ENCODE results near the gene ZNF678.
"Not testable (repeated sequence)": the region's sequence is repeated elsewhere in the genome, so short reads cannot be mapped to it uniquely, and the experiment has no call there.

Gene ZNF678

DNA sequence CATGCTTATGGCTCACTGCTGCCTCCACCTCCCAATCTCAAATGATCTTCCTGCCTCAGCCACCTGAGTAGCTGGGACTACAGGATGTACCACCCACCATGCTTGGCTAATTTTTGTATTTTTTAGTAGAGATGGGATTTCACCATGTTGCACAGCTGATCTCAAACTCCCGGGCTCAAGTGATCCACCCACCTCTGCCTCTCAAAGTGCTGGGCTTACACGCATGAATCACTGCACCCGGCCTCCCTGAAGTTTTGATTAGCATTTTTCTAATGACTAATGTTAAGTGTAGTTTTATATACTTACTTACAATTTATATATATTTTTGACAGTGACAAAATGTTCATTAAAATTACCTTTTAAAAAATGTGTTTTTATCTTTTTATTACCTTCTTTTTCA is 41.1 kb downstream of the ZNF678 start:
- DNase-seq (ENCODE audit: low read depth): peak; percentile 1

DNA sequence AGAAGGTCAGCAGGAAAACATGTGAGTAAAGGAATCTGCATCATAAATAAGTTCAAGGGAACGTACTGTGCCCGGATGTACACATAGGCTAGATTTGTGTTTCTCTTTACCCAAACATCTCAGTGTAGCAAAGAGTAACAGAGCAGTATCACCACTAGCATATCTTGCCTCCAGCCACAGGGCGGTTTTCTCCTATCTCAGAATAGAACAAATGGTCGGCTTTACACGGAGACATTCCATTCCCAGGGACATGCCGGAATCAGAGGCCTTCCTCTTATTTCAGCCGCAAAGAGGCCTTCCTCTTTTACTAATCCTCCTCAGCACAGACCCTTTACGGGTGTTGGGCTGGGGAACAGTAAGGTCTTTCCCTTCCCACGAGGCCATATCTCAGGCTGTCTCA is 42.9 kb downstream of the ZNF678 start:
- not testable (repeated sequence) for DNase-seq (ENCODE audit: low read depth)

DNA sequence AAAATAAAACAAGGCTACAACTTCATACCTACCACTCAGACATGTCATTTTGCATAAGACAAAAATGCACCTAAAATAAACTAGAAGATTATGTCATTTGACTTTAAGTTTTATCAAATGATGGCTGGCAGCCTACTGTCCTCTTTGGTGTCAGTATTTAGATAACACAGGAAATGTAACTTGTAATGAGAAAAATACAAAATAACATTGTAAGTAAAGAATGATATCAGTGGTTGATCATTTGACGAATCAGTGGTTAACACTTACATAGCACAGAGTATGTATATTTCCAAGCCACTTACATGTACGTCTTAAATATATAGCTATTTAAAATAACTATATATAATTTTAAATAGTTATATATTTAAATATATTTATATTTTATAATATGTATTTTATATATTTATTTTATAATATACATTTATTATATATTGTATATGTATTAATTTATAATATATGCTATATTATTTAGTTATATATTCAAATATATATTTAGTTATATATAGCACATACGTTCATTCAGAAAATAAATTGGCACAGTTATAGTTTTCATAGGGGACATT is 44.1 kb downstream of the ZNF678 start:
- DNase-seq (ENCODE audit: low read depth): no peak

DNA sequence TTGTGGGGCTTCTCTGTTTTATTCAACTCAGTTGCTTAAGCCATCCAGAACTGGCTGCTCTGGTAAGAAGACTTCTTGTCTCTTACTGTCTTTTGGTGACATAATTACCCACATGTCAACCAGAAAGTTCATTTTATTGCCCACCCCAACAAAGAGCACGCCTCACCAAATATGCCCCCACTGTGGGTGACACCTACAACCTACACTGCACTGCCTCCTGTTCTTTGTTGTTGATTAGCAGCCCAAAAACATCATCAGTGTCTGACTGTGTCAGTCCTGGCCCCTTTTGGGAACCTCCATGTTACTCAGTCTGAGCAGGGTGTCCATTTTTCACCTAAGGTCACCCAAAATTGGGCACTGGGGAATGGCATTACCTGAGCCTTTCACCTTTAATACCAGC is 49.3 kb downstream of the ZNF678 start:
- no peak for DNase-seq (ENCODE audit: low read depth)

DNA sequence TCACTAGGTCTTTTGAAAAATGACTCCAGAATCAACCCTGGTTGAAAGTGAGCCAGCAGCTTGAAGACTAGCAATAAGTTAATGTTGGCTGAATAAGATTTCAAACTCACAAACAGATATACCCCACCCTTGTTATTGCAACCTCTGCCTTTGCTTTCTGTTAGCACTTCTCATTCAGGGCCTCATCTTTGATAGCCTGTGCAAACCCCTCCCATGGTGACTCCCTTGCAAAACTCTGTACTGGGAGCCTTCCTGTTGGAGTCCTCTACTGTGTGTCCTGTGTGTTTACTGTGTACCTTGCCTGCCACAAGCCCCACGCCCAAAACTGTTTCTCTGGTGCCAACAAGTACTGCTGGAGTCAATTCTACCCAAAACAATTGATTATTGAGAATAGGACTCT is 50.2 kb downstream of the ZNF678 start:
- no peak for DNase-seq (ENCODE audit: low read depth)

DNA sequence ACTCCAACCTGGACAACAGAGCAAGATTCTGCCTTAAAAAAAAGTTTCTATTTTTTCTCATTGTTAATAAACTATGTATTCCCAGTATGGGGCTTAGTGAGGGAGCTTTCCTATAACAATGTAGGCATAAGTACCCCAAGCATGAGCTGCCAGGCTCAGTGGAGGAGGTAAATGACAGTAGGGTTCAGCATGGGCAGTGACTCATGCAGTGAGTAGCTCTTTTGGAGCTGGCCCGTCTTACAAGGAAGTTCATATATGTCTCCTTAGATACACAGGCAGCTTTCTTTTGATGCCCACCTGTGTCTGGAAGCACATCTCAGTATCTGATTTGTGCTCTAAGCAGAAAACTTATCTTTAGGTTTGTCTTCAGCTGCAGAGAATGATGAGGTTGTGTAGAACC is 57.9 kb downstream of the ZNF678 start:
- DNase-seq (ENCODE audit: low read depth): no peak

DNA sequence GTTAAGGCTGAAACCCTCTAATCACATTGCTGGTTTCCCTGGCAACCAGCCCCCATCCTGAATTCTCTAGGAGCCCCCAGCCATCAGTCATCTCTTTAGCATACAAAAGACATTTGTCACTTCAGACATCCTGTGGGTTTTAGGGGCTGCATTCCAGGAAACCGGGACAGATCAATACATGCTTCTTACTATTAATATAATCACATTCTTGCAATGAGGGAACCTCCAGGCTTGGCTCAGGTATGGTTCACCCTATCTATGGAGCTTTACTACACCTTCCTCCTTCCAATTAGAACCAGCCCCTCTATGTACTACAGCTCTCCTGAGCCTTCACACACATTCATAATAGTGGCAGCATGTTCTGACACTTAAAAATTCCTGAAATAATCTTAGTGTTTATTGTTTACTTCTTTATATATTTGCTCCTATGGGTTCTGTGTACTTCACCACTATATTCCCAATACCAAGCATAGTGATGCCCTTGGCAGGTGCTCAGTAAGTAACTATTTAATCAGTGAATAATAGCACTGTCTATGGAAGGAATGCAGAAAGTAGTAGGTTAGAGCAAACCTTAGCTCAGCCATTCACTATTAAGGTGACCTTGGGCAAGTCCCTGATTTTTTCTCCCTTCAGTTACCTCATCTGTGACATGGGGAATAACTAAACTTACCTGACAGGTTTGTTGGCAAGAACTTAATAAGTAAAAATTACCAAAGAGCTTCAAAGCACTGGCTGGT is 59.6 kb downstream of the ZNF678 start:
- DNase-seq (ENCODE audit: low read depth): no peak

DNA sequence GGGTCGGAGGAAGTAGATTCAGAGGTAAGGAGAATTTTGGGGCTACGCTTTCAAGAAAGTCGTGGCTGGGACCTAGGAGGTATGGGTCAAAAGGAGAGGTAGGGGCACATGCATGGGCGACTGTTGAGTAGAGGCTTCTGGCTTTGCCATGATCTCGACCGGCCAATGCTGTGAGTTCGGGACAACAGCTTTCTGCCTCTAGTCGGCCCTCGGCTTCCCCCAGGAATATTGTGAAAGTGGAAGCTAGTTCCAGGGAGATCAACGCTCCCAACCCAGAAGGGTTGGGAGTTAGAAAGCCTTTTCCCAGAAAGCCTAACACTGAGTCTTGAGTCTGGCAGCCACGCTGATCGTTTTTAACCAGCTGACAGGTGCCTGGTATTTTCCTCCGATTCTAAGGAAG is 69.0 kb downstream of the ZNF678 start:
- DNase-seq (ENCODE audit: low read depth): no peak

DNA sequence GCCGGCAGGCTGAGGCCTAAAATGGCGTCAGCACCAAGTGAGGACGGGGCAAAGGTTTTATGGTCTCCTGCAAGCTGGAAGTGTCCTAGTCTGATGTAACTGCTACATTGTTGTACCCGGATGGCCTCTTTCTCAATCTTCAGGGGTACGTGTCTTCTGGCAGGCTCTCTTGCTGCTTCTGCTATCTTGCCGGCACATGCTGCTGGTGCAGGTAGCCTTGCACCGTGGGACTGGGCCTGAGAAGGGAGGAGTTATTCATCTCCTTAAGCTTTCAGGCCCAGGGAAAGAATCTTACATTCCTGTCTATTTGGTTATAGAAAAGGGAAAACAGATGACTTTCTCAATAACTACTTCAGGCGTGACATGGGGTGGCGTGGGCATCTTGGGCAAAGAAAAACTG is 72.2 kb downstream of the ZNF678 start:
- no peak for DNase-seq (ENCODE audit: low read depth)

DNA sequence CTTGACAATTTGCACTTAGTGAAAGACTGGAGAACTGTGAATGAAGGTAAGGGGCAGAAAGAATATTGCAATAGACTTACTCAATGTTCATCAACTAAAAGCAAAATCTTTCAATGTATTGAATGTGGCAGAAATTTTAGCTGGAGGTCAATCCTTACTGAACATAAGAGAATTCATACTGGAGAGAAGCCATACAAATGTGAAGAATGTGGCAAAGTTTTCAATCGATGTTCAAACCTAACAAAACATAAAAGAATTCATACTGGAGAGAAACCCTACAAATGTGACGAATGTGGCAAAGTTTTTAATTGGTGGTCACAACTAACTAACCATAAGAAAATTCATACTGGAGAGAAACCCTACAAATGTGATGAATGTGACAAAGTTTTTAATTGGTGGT is 91.1 kb downstream of the ZNF678 start:
- DNase-seq (ENCODE audit: low read depth): no peak

DNA sequence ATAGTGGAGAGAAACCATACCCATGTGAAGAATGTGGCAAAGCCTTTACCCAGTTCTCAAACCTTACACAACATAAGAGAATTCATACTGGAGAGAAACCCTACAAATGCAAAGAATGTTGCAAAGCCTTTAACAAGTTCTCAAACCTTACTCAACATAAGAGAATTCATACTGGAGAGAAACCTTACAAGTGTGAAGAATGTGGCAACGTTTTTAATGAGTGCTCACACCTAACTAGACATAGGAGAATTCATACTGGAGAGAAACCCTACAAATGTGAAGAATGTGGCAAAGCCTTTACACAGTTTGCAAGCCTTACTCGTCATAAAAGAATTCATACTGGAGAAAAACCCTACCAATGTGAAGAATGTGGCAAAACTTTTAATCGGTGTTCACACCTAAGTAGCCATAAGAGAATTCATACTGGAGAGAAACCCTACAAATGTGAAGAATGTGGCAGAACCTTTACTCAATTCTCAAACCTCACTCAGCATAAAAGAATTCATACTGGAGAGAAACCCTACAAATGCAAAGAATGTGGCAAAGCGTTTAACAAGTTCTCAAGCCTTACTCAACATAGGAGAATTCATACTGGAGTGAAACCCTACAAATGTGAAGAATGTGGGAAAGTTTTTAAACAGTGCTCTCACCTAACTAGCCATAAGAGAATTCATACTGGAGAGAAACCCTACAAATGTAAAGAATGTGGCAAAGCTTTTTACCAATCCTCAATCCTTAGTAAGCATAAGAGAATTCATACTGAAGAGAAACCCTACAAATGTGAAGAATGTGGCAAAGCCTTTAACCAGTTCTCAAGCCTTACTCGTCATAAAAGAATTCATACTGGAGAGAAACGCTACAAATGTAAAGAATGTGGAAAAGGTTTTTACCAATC is 91.7 kb downstream of the ZNF678 start:
- no peak for DNase-seq (ENCODE audit: low read depth)

DNA sequence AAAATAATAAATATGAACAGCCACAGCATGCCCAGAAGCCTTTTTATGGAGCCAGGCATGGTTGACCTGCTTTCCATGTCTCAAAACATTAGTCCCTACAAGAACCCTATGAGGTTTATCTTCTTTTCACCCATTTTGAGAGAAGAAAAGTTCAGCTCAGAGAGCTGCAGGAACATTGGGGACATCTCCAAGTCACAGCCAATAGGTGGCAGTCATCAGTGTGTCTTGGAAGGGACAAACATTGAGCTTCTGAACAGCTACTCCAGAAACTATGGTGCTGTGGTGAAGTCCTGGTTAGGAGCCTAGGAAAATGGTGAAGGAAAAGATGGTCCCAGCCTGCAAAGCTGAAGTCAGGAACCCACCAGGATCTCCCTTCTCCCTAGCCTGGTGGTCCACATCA is 98.1 kb downstream of the ZNF678 start:
- DNase-seq (ENCODE audit: low read depth): no peak

DNA sequence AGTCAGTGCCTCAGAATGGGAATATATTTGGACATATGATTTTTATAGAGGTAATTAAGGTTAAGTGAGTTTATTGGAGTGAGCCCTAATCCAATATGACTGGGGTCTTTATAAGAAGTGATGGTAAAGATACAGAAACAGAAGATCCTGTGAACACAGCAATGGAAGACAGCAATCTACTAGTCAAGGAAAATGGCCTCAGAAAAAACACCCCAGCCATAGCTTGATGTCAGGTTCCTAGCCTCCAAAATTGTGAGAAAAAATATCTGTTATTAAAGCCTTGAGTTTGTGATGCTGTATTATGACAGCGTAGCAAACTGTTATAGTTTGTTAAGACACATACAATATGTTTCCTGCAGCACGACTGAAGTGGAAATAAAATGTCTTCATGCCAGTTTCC is 99.6 kb downstream of the ZNF678 start:
- no peak for DNase-seq (ENCODE audit: low read depth)

DNA sequence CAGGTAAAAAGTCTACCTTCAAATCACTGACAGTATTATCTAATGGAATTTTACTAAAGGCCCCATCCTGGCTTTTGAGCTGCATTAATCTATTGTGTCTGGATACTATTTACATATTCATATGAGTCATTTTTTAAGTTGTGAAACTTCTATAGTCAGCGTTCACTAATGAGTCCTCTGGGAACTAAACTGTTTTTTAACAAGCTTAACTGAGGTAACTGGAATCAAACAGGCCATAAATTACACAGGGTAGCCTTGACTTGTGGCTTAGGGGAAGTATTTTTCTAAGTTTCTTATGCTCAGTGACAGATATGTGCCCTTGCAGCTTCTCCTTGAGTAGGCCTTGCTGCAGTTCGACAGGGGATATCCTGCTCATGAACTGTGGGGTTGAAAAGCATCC is 102.9 kb downstream of the ZNF678 start:
- peak; percentile 4 for DNase-seq (ENCODE audit: low read depth)

DNA sequence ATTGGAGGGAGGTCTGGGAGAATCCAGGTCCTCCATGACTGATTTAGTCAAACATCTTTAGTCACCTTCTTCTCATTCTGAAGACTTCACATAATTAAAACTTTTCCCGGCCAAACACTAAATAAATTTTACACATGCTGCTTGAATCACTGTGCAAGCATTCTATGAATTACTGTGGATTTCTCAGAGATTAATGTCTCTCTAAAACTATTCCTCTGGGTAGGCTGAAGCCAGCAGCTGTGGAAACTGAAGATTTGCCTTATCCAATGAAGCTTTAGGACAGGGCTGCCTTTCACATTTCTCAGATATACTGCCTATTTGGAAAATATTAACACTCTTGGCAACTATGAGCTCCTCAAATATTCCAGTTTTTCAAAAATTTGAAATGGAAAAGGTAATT is 110.1 kb downstream of the ZNF678 start:
- no peak for DNase-seq (ENCODE audit: low read depth)

DNA sequence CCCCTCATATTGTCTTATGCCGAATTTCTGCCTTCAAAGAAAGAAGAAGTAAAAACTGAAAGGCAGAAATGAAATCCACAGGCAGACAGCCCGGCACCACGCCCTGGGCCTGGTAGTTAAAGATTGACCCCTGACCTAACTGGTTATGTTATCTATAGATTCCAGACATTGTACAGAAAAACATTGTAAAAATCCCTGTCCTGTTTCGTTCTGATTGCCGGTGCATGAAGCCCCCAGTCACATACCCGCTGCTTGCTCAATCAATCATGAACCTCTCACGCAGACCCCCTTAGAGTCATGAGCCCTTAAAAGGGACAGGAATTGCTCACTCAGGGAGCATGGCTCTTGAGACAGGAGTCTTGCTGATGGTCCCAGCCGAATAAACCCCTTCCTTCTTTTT is 122.5 kb downstream of the ZNF678 start:
- DNase-seq (ENCODE audit: low read depth): no peak

DNA sequence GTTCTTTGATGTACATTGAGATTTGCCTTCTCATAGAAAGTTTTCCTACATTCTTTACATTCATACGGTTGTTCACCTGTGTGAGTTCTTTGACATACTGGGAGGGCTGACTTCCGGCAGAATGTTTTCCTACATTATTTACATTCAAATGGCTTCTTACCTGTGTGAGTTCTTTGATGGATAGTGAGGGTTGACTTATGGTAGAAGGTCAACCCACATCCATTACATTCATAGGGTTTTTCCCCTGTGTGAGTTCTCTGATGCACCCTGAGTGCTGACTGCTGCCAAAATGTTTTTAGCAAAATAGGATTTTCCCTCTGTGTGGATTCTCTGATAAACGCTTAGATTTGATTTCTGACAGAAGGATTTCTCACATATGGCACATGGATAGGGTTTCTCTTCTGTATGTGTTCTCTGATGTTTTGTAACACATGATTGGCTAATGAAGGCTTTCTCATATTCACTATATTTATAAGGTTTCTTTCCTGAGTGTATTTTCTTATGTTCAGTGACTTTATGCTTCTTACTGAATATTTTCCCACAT is 134.0 kb downstream of the ZNF678 start:
- DNase-seq (ENCODE audit: low read depth): no peak

DNA sequence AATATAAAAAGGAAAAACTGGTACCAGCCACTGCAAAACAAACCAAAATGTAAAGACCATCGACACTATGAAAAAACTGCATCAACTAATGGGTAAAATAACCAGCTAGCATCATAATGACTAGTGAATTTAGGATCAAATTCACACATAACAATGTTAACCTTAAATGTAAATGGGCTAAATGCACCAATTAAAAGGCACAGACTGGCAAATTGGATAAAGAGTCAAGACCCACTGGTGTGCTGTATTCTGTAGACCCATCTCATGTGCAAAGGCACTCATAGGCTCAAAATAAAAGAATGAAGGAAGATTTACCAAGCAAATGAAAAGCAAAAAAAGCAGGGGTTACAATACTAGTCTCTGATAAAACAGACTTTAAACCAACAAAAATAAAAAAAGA is 138.3 kb downstream of the ZNF678 start:
- not testable (repeated sequence) for DNase-seq (ENCODE audit: low read depth)

DNA sequence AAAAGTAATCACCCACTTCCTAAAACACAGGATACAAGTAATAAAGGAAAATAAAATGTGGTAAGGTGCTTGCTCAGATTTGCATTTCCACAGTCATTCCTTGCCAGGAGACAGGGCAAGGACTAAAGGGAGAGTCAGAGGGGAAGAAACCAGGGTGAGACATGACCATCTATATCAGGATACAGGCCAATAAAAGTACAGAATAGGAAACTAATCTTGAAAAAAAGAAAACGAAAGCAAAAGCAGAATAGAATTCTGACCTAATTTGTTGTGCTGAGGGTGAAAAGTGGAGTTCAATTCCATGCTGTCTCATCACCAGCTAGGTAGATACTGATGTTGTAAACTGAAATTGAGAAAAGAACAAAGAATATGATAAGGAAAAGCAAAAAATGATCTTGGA is 144.5 kb downstream of the ZNF678 start:
- no peak for DNase-seq (ENCODE audit: low read depth)

DNA sequence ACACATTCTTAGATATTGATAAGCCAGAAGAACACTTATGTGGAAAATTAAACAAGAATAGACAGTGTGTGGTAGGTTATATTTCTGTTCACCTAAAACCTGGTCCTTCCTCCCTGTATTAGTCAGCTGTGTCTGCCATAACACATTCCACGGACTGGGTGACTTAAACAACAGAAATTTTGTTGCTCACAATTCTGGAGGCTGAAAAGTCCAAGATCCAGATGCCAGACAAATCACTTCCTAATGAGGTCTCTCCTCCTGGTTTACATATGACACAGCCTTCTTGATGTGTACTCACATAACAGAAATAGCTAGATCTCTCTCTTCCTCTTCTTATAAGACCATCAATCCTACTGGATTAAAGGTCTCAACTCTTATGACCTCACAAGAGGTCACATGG is 146.1 kb downstream of the ZNF678 start:
- DNase-seq (ENCODE audit: low read depth): peak; percentile 10

DNA sequence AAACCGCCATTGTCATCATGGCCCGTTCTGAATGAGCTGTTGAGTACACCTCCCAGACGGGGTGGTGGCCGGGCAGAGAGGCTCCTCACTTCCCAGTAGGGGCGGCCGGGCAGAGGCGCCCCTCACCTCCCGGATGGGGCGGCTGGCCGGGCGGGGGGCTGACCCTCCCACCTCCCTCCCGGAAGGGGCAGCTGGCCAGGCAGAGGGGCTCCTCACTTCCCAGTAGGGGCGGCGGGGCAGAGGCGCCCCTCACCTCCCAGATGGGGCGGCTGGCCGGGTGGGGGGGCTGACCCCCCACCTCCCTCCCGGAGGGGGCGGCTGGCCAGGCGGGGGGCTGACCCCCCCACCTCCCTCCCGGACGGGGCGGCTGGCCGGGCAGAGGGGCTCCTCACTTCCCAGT is 147.1 kb downstream of the ZNF678 start:
- DNase-seq (ENCODE audit: low read depth): not testable (repeated sequence)

DNA sequence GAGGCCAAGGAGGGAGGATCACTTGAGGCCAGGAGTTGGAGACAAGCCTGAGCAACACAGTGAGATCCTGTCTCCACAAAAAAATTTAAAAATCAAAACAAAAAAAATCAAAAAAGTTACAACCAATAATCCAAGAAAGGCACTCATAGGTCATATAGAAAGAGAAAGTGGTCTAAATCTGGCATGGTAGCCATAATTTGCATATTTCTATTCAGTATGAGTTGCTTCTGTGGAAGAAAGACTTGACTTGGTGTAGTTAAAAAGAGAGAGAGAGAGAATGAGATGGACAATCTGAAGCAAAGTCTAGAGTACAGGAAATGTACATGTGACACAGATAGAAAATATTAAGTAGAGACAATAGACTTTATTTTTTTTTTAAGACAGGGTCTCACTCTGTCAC is 149.3 kb downstream of the ZNF678 start:
- no peak for DNase-seq (ENCODE audit: low read depth)

DNA sequence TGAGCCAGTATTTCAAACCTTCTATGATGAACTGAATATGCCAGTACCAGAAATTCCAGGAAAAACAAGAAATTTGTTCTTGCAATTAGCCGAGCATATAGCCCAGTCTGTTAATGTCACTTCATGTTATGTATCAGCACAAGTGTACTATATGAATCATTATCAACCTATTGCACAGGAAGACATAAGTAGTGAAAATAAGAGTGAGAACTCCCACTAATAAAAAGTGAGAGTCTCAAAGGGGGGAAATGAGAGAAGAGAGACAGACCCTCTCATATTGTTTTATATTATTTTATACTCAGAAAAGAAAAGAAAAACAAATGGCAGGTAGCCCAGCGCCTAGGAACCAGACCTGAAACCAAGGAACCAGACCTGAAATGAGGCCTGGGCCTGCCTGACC is 155.6 kb downstream of the ZNF678 start:
- DNase-seq (ENCODE audit: low read depth): no peak

Data from EH (cell line).